D341Med (cell line): ENCODE results near the gene PRKCA.
"Not testable (repeated sequence)": the region's sequence is repeated elsewhere in the genome, so short reads cannot be mapped to it uniquely, and the experiment has no call there.

Source experiments
- DNase-seq: peaks from one replicate; pipeline ENCODE4 v3.0.0; 2012; ENCODE audit warnings: low spot score

The PRKCA gene

DNA sequence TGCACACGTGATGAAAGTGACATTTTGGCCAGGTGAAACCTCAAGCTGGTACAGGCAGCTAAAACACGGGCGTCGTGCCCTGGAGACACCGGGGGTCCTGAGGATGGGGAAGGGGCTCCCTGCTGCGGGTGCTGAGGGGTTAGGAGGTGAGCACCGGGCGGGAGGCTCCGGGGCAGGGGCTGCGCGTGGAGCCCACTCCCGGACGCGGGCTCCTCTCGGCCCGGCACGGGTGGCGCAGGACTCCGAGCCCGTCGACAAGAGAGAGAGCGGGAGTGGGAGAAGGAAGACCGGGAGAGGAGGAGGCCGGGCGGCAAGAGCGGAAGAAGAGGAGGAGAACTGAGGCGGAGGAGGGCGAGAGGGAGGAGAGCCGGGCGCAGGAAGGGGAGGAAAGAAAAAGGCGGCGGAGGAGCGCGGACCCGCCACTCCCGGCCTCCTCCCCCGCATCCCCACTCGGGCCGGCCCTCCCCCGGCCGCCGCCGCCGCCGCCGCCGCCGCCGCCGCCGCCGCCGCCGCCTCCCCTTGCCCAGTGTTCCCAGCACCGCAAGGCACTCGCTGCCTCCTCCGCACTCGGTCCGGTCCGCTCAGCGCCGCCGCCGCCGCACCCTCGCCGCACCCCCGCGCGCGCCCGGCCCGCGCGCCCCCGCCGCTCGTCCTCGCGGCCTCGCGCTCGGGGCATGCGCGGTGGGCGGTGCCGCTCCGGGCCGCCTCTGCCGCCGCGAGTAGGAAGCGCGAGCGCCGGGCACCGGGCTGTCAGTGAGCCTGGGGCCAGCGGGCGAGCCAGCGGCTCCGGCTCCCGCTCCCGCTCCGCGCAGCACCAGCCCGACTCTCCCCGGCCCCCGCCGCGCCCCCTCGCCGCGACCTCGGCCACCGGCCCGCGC lies at the start of gene PRKCA:
Gene PRKCA, plus strand, starts transcription at position 750 of the 878 bp plus-strand sequence.
- peak; percentile 94 for DNase-seq

DNA sequence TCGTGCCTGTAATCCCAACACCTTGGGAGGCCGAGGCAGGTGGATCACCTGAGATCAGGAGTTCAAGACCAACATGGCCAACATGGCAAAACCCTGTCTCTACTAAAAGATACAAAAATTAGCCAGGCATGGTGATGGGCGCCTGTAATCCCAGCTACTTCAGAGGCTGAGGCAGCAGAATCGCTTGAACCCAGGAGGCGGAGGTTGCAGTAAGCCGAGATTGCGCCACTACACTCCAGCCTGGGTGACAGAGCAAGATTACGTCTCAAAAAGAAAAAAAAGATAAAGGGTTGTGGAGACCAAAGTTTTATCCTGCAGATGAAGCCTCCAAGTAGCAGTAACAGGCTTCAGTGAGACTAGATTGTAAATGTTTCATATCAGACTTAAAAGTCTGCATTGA lies 49.0 kb upstream of the PRKCA start:
- not testable (repeated sequence) for DNase-seq

DNA sequence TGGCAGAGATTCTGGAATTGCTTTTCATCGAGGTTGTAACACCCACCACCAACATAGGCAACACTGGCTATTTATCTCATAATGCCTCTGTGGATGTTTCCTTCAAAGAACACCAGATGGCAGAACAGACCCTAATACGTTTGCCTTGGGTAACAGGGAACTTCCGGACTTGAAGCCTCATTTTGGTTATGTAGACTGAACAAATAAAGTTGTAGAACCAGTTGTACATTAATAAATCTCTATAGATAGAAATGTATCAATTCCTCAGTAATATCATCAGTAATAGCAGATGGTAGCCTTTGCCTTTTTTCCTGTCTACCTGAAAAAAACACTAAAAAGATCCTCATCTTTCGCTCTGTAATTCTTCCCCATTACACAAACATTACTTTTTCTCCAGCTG lies 47.3 kb upstream of the PRKCA start:
- peak; percentile 67 for DNase-seq

GRCh38 chr17:66255527-66255971 lies 46.9 kb upstream of the PRKCA start:
- DNase-seq = no peak

GRCh38 chr17:66260275-66260674 lies 42.1 kb upstream of the PRKCA start:
- no peak for DNase-seq

- DNase-seq = no peak
Measured at GRCh38 chr17:66260688-66261087, 41.7 kb upstream of the PRKCA start.

DNA sequence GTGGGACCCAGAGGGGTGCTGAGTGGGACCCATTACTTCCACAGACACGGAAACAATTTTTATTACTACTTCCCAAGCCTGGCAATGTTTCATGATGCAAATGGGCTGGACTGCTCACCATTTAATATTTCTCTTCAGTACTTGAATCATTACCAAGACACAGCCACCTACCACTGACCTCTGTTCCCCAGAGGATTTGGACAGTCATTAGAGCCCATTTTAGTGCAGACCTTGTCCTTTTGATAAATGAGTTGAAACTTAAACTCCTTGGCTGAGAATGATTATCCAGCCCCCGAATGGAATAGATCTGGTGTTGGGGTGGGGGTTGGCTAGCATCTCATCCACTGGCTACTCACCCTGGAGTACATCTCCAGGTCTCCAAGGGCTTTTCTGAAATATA lies 39.6 kb upstream of the PRKCA start:
- no peak for DNase-seq

GRCh38 chr17:66264696-66265095 lies 37.7 kb upstream of the PRKCA start:
- no peak for DNase-seq

- DNase-seq = no peak
Measured at GRCh38 chr17:66268247-66268927, 34.0 kb upstream of the PRKCA start.

DNA sequence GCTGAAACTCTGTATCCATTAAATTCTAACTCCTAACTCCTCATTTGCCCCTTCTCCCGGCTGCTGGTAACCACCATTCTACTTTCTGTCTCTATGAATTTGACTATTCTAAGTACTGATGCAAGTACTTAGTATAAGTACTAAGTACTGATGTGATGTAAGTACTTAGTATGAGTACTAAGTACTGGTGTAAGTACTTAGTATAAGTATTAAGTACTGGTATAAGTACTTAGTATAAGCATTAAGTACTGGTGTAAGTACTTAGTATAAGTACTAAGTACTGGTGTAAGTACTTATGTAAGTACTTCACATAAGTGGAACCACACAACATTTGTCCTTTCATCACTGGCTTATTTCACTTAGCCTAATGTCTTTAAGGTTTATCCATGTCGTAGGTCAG lies 32.3 kb upstream of the PRKCA start:
- no peak for DNase-seq

GRCh38 chr17:66271512-66271911 lies 30.9 kb upstream of the PRKCA start:
- DNase-seq = no peak

DNA sequence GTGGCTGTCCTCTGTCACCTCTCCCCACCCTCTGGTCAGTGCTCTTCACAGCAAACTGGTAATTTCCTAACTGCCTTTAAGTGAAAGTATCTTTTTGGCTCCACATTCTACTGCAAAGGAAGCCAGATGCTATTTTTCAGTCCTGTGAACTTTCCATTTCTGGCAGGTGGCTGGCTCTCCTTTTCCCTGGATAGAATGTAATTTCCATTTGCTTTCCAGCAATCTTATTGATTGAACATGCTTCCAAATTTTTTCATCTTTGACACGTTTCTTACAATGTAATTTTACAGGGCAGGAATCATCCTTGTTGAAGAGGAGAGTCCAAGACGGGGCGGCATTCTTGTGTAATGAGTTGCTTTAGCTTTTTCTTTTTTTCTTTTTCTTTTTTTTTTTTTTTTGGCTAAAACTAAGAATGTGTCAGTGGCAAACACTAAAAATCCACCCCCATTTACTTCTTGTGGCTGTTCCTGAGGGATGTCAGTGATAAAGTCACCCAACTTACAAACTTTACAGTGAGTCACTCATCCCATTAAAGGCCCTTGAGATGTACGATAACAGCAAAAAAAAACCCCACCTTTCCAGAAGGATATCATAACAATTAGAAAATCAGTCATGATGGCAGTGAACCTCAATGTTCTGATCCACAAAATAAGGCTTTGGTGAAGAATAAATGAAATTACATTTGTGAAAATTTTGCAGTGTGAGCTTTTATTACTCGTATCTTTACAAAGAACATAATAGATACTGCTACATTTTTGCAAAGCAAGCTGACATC lies 29.4 kb upstream of the PRKCA start:
- no peak for DNase-seq

GRCh38 chr17:66273586-66273848 lies 28.9 kb upstream of the PRKCA start:
- DNase-seq = no peak

- DNase-seq = no peak
Measured at GRCh38 chr17:66275651-66276050, 26.8 kb upstream of the PRKCA start.

- no peak for DNase-seq
Measured at GRCh38 chr17:66276328-66276937, 26.0 kb upstream of the PRKCA start.

DNA sequence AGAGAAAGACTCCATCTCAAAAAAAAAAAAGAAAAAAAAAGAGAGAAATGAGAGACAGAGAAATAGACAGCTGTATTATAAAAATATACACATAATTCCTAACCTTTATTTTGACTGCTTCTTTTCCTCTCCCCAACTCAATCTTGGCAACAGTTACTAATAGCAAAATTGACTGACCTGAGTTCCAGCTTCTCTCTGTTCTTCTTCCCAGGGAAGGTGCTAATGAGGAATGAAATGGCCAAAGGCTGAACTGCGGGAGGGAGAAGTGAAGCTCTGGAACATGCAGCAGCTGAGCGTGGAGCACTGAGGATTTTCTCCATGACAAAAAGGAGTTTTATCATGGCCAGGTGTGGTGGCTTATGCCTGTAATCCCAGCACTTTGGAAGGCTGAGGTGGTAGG lies 25.2 kb upstream of the PRKCA start:
- DNase-seq = no peak

- no peak for DNase-seq
Measured at GRCh38 chr17:66281661-66282369, 20.6 kb upstream of the PRKCA start.

GRCh38 chr17:66283296-66283934 lies 19.0 kb upstream of the PRKCA start:
- no peak for DNase-seq

- no peak for DNase-seq
Measured at GRCh38 chr17:66283971-66284370, 18.4 kb upstream of the PRKCA start.

GRCh38 chr17:66285149-66285548 lies 17.3 kb upstream of the PRKCA start:
- DNase-seq = no peak

GRCh38 chr17:66287911-66288310 lies 14.5 kb upstream of the PRKCA start:
- no peak for DNase-seq
